Measurements from ENCODE around the gene NADK.

DNA sequence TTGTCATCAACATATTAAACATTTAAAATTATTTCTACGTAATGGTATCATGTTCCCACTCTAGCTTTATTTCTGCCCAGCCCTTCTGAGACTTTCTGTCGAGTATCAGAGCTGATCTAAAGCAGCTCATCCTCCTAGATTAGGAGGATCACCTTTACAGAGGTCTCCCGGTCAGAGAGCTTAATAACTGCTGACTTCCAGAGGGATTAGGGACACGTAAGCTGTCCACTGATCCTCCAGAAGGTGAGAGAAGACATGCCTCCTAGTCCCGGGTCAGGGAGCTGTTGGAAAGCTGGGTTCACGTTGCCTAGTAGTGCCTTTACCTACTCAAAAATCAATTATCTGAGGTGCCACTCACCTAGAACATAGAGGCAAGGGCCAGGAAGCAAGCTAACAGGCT, 31.2 kb upstream of the NADK start:
- TF ChIP-seq TCF7L2 (IDR thresholded peaks at IDR 0.05; ENCODE audit: low read depth, low read length), result no peak
- TF ChIP-seq, protein P1, sequence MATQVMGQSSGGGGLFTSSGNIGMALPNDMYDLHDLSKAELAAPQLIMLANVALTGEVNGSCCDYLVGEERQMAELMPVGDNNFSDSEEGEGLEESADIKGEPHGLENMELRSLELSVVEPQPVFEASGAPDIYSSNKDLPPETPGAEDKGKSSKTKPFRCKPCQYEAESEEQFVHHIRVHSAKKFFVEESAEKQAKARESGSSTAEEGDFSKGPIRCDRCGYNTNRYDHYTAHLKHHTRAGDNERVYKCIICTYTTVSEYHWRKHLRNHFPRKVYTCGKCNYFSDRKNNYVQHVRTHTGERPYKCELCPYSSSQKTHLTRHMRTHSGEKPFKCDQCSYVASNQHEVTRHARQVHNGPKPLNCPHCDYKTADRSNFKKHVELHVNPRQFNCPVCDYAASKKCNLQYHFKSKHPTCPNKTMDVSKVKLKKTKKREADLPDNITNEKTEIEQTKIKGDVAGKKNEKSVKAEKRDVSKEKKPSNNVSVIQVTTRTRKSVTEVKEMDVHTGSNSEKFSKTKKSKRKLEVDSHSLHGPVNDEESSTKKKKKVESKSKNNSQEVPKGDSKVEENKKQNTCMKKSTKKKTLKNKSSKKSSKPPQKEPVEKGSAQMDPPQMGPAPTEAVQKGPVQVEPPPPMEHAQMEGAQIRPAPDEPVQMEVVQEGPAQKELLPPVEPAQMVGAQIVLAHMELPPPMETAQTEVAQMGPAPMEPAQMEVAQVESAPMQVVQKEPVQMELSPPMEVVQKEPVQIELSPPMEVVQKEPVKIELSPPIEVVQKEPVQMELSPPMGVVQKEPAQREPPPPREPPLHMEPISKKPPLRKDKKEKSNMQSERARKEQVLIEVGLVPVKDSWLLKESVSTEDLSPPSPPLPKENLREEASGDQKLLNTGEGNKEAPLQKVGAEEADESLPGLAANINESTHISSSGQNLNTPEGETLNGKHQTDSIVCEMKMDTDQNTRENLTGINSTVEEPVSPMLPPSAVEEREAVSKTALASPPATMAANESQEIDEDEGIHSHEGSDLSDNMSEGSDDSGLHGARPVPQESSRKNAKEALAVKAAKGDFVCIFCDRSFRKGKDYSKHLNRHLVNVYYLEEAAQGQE (IDR thresholded peaks at IDR 0.05; ENCODE audit: insufficient read depth in 1 of 2, low read depth in 2 of 2, low read length in 1 of 2), result no peak
- TF ChIP-seq, protein P2, sequence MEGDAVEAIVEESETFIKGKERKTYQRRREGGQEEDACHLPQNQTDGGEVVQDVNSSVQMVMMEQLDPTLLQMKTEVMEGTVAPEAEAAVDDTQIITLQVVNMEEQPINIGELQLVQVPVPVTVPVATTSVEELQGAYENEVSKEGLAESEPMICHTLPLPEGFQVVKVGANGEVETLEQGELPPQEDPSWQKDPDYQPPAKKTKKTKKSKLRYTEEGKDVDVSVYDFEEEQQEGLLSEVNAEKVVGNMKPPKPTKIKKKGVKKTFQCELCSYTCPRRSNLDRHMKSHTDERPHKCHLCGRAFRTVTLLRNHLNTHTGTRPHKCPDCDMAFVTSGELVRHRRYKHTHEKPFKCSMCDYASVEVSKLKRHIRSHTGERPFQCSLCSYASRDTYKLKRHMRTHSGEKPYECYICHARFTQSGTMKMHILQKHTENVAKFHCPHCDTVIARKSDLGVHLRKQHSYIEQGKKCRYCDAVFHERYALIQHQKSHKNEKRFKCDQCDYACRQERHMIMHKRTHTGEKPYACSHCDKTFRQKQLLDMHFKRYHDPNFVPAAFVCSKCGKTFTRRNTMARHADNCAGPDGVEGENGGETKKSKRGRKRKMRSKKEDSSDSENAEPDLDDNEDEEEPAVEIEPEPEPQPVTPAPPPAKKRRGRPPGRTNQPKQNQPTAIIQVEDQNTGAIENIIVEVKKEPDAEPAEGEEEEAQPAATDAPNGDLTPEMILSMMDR (IDR thresholded peaks at IDR 0.05), result no peak

All from Panc1 (cell line).